Testis (tissue), 5 donors: ENCODE data around the gene DEFB115. TPM values are rescaled to one million over a fixed set of nuclear protein-coding genes. Genes with fewer than 3 reads are reported as not detected.

Experiments
- DNase-seq: peaks from one replicate; pipeline ENCODE4 v3.0.0-alpha.2; 2019
- H3K27ac ChIP-seq, 2 donors: fragments of 200-600 bp; sonication (generic); one replicate each; pipeline ENCODE4 v1.5.1; 2019
- H3K27me3 ChIP-seq: fragments of 200-600 bp; sonication (generic); one replicate; pipeline ENCODE4 v1.5.1; 2019
- H3K36me3 ChIP-seq: fragments of 200-600 bp; sonication (generic); one replicate; pipeline ENCODE4 v1.5.1; 2017; ENCODE audit warnings: low read depth; ENCODE audit errors: missing control alignments
- H3K4me1 ChIP-seq: fragments of 200-600 bp; sonication (generic); one replicate; pipeline ENCODE4 v1.5.1; 2019
- H3K4me3 ChIP-seq, 2 donors: fragments of 200-600 bp; sonication (generic); one replicate each; pipeline ENCODE4 v1.5.1; 2017 to 2019
- H3K9me3 ChIP-seq: fragments of 200-600 bp; sonication (generic); one replicate; pipeline ENCODE4 v1.5.1; 2017
- CTCF ChIP-seq, 3 experiments: fragments of 450-650 bp in 2 of 3; fragments of 200-600 bp in 1 of 3; sonication (generic) in 1 of 3; IDR thresholded peaks; one replicate each; pipeline ENCODE4 v1.5.1; 2016 to 2019; ENCODE audit warnings: antibody characterized with exemption in 3 of 3, mild to moderate bottlenecking in 2 of 3, moderate library complexity in 1 of 3
- POLR2A ChIP-seq: fragments of 450-650 bp; IDR thresholded peaks from one replicate; pipeline ENCODE4 v1.6.1; 2017; ENCODE audit warnings: antibody characterized with exemption, mild to moderate bottlenecking, moderate library complexity
- WGBS, 2 donors: methylation state at CpG; one replicate each; pipeline ENCODE4 v1.1.5; 2018; 5-methylcytosine and 5-hydroxymethylcytosine counted together
- intact Hi-C: fragments of 100-400 bp; cut with DNase I; formaldehyde crosslinking; loops from one replicate; pipeline ENCODE4 v1.15.1; 2023; ENCODE audit warnings: low total_unique reads
- long read RNA-seq, 2 donors: transcript quantifications; one replicate each; lab custom pipeline, GENCODE V29; 2026
- polyA plus RNA-seq: library from polyadenylated mRNA; stranded (reverse); fragments of 350-450 nt; fragmentation: Illumina TruSeq; extraction: RNeasy Lipid Tissue Mini Kit (QIAGEN cat#74804); gene quantifications from one replicate; pipeline ENCODE4 v1.2.3, GENCODE V29; 2014; ENCODE audit warnings: low read depth, low replicate concordance; ENCODE audit not compliant: insufficient read depth
- total RNA-seq, 2 donors: library from RNA; depleted of rRNA; stranded (reverse); fragments of >200 nt; gene quantifications; one replicate each; pipeline ENCODE4 v1.2.3, GENCODE V29; 2016

Gene DEFB115
- total RNA-seq (not detected), polyA plus RNA-seq (not detected)
- long read RNA-seq, donor 1: 0 reads
- long read RNA-seq, donor 2: 0 reads

- WGBS, 2 donors: 36 to 49% methylated on average over 2 of the region's 2 CpGs
- Histone ChIP-seq H3K27me3 (no peaks in the 10 kb centered on the region), H3K9me3 (no peaks in the 10 kb centered on the region), H3K27ac (no peak within 1 kb of the TSS), H3K4me3 (no peak within 1 kb of the TSS), H3K4me1 (no peaks in the 10 kb centered on the region), H3K36me3 (no peaks in the 10 kb centered on the region)
- DNase-seq: no peak
- no peak for TF ChIP-seq CTCF (IDR thresholded peaks at IDR 0.05)
- no peak for TF ChIP-seq POLR2A
- intact Hi-C loops: no loop called here
Observed at GRCh38 chr20:31257364-31257763, at the start of gene DEFB115. TSS of gene DEFB115 (plus strand) at chr20:31257664. CDS start at chr20:31257664, 0 bp downstream.

GRCh38 chr20:31236953-31237352 is 20.5 kb upstream of the DEFB115 start:
- no peaks in the 10 kb centered on the region for H3K9me3 ChIP-seq
- 56 to 60% methylated on average over 10 of the region's 10 CpGs for WGBS, 2 donors
- no peaks in the 10 kb centered on the region for H3K4me1 ChIP-seq
- no peak for DNase-seq
- H3K27me3 ChIP-seq: no peaks in the 10 kb centered on the region
- intact Hi-C loops: no loop called here
- H3K27ac ChIP-seq: no peak overlapping the region
- no peak overlapping the region for H3K4me3 ChIP-seq
- no peaks in the 10 kb centered on the region for H3K36me3 ChIP-seq
- TF ChIP-seq POLR2A (no peak), CTCF (IDR thresholded peaks at IDR 0.05) (no peak)

GRCh38 chr20:31237763-31238162 is 19.7 kb upstream of the DEFB115 start:
- Histone ChIP-seq H3K4me3 (no peak overlapping the region), H3K4me1 (no peaks in the 10 kb centered on the region), H3K9me3 (no peaks in the 10 kb centered on the region), H3K27me3 (no peaks in the 10 kb centered on the region), H3K36me3 (no peaks in the 10 kb centered on the region), H3K27ac (no peak overlapping the region)
- 47 to 53% methylated on average over 6 of the region's 6 CpGs for WGBS, 2 donors
- TF ChIP-seq CTCF (IDR thresholded peaks at IDR 0.05) (no peak), POLR2A (no peak)
- intact Hi-C loops: no loop called here
- no peak for DNase-seq

- no peaks in the 10 kb centered on the region for H3K27me3 ChIP-seq
- no peak for DNase-seq
- intact Hi-C loops: no loop called here
- H3K9me3 ChIP-seq: no peaks in the 10 kb centered on the region
- whole genome bisulfite sequencing, 2 donors: 56 to 65% methylated on average over 8 of the region's 8 CpGs
- TF ChIP-seq CTCF (IDR thresholded peaks at IDR 0.05) (no peak), POLR2A (no peak)
- no peak overlapping the region for H3K27ac ChIP-seq
- no peaks in the 10 kb centered on the region for H3K4me1 ChIP-seq
- H3K4me3 ChIP-seq: no peak overlapping the region
- no peaks in the 10 kb centered on the region for H3K36me3 ChIP-seq
Observed at GRCh38 chr20:31239139-31239538, 18.3 kb upstream of the DEFB115 start.

GRCh38 chr20:31256959-31257358 is 505 bp upstream of the DEFB115 start:
- H3K27me3 ChIP-seq: no peaks in the 10 kb centered on the region
- intact Hi-C loops: no loop called here
- WGBS, 2 donors: 40 to 46% methylated on average over 3 of the region's 3 CpGs
- H3K4me3 ChIP-seq: no peak overlapping the region
- H3K27ac ChIP-seq: no peak overlapping the region
- H3K36me3 ChIP-seq: no peaks in the 10 kb centered on the region
- TF ChIP-seq CTCF (IDR thresholded peaks at IDR 0.05) (no peak), POLR2A (no peak)
- no peaks in the 10 kb centered on the region for H3K4me1 ChIP-seq
- no peak for DNase-seq
- no peaks in the 10 kb centered on the region for H3K9me3 ChIP-seq
